Esophagus muscularis mucosa (tissue), 4 donors: ENCODE measurements around the gene DSCAML1. TPM values are rescaled to one million over a fixed set of nuclear protein-coding genes. Genes with fewer than 3 reads are reported as not detected.

ENCODE experiments used
- DNase-seq: peaks from one replicate; pipeline ENCODE4 v3.0.0-alpha.2; 2017; ENCODE audit errors: extremely low spot score
- H3K27ac ChIP-seq, 4 donors: fragments of 200-600 bp; sonication (generic); replicated peaks in 1 of 4; 1 replicate in 3 of 4; 2 replicates in 1 of 4; pipeline ENCODE4 v1.5.1; 2016 to 2019; ENCODE audit warnings: mild to moderate bottlenecking in 1 of 4
- H3K27me3 ChIP-seq, 4 donors: fragments of 200-600 bp; sonication (generic); one replicate each; pipeline versions ENCODE4 v1.5.1 to v1.6.0; 2016 to 2019
- H3K36me3 ChIP-seq, 4 donors: fragments of 200-600 bp; sonication (generic); one replicate each; pipeline ENCODE4 v1.5.1; 2016 to 2019
- H3K4me1 ChIP-seq, 4 donors: fragments of 200-600 bp; sonication (generic); one replicate each; pipeline ENCODE4 v1.5.1; 2016 to 2019
- H3K4me3 ChIP-seq, 4 donors: fragments of 200-600 bp; sonication (generic); 1 replicate in 2 of 4; 2 replicates in 2 of 4; pipeline ENCODE4 v1.5.1; 2016 to 2019; ENCODE audit warnings: mild to moderate bottlenecking in 4 of 4, moderate library complexity in 1 of 4
- H3K9me3 ChIP-seq, 4 donors: fragments of 200-600 bp; sonication (generic); 1 replicate in 3 of 4; 2 replicates in 1 of 4; pipeline ENCODE4 v1.5.1; 2016 to 2019
- CTCF ChIP-seq, 3 experiments: fragments of 200-600 bp in 2 of 3; fragments of 450-650 bp in 1 of 3; sonication (generic) in 2 of 3; IDR thresholded peaks; one replicate each; pipeline ENCODE4 v1.5.1; 2017 to 2019; ENCODE audit warnings: antibody characterized with exemption in 3 of 3, mild to moderate bottlenecking in 2 of 3, moderate library complexity in 1 of 3
- EP300 ChIP-seq: sonication (generic); formaldehyde crosslinking; IDR thresholded peaks from one replicate; pipeline ENCODE4 v1.6.1; 2017; ENCODE audit warnings: antibody characterized with exemption
- POLR2A ChIP-seq: fragments of 450-650 bp; IDR thresholded peaks from one replicate; pipeline ENCODE4 v1.6.1; 2017; ENCODE audit warnings: antibody characterized with exemption, moderate library complexity, mild to moderate bottlenecking, low read depth
- POLR2AphosphoS5 ChIP-seq, 2 donors: sonication (generic); formaldehyde crosslinking; IDR thresholded peaks; one replicate each; pipeline ENCODE4 v1.6.1; 2017; ENCODE audit warnings: antibody characterized with exemption in 2 of 2
- WGBS: methylation state at CpG from one replicate; pipeline ENCODE4 v1.1.5; 2018; 5-methylcytosine and 5-hydroxymethylcytosine counted together
- intact Hi-C: fragments of 100-400 bp; cut with DNase I; formaldehyde crosslinking; loops from one replicate; pipeline ENCODE4 v1.15.1; 2023
- total RNA-seq, 4 donors: library from RNA; depleted of rRNA; stranded (reverse); fragments of >200 nt; gene quantifications; one replicate each; pipeline versions ENCODE4 v1.1.0 to v1.2.1, GENCODE V29; 2016

DSCAML1 gene
- total RNA-seq, 4 donors from 2014 or later: 0.50 to 5.8 (median 1.2) TPM

GRCh38 chr11:117579161-117579560 is 217.9 kb downstream of the DSCAML1 start:
- Histone ChIP-seq H3K27me3 (peaks cover 0 to 7% (median 0%) of the 10 kb centered on the region in 4 donors), H3K27ac (no peak overlapping the region), H3K4me1 (no peaks in the 10 kb centered on the region), H3K4me3 (no peak overlapping the region), H3K9me3 (no peaks in the 10 kb centered on the region), H3K36me3 (no peaks in the 10 kb centered on the region)
- intact Hi-C loops: no loop called here
- DNase-seq: no peak
- TF ChIP-seq POLR2AphosphoS5 (IDR thresholded peaks at IDR 0.05): no peak
- TF ChIP-seq CTCF (IDR thresholded peaks at IDR 0.05): no peak
- TF ChIP-seq POLR2A: no peak
- no peak for TF ChIP-seq EP300
- 84% methylated on average over 2 of the region's 2 CpGs for WGBS

GRCh38 chr11:117575856-117576255 is 221.2 kb downstream of the DSCAML1 start:
- no peak overlapping the region for H3K27ac ChIP-seq
- H3K36me3 ChIP-seq: no peaks in the 10 kb centered on the region
- 85% methylated on average over 4 of the region's 4 CpGs for WGBS
- no peaks in the 10 kb centered on the region for H3K4me1 ChIP-seq
- intact Hi-C loops: no loop called here
- no peak for DNase-seq
- no peak for TF ChIP-seq CTCF (IDR thresholded peaks at IDR 0.05)
- TF ChIP-seq EP300: no peak
- no peak for TF ChIP-seq POLR2AphosphoS5 (IDR thresholded peaks at IDR 0.05)
- no peak for TF ChIP-seq POLR2A
- H3K9me3 ChIP-seq: no peaks in the 10 kb centered on the region
- no peak overlapping the region for H3K4me3 ChIP-seq
- H3K27me3 ChIP-seq: peaks cover 0 to 4% (median 0%) of the 10 kb centered on the region in 4 donors

GRCh38 chr11:117574551-117574950 is 222.5 kb downstream of the DSCAML1 start:
- Histone ChIP-seq H3K9me3 (no peaks in the 10 kb centered on the region), H3K36me3 (no peaks in the 10 kb centered on the region), H3K27ac (no peak overlapping the region), H3K4me3 (no peak overlapping the region), H3K4me1 (no peaks in the 10 kb centered on the region), H3K27me3 (peaks cover 0 to 4% (median 0%) of the 10 kb centered on the region in 4 donors)
- DNase-seq: no peak
- WGBS: 97% methylated on average over 3 of the region's 3 CpGs
- intact Hi-C loops: no loop called here
- TF ChIP-seq EP300 (no peak), CTCF (IDR thresholded peaks at IDR 0.05) (no peak), POLR2AphosphoS5 (IDR thresholded peaks at IDR 0.05) (no peak), POLR2A (no peak)

GRCh38 chr11:117573326-117573725 is 223.7 kb downstream of the DSCAML1 start:
- DNase-seq: no peak
- 94% methylated on average over 8 of the region's 8 CpGs for WGBS

More at GRCh38 chr11:117573326-117573725, 223.7 kb downstream of the DSCAML1 start:
- Histone ChIP-seq H3K9me3 (no peaks in the 10 kb centered on the region), H3K4me1 (no peaks in the 10 kb centered on the region), H3K27ac (no peak overlapping the region), H3K36me3 (no peaks in the 10 kb centered on the region), H3K27me3 (no peaks in the 10 kb centered on the region), H3K4me3 (no peak overlapping the region)
- no peak for TF ChIP-seq POLR2AphosphoS5 (IDR thresholded peaks at IDR 0.05)
- TF ChIP-seq CTCF (IDR thresholded peaks at IDR 0.05): no peak
- TF ChIP-seq EP300: no peak
- no peak for TF ChIP-seq POLR2A
- intact Hi-C loops: no loop called here
